GM10847 (cell line): ENCODE data around the gene TYSND1.

Experiments
- POLR2A ChIP-seq: IDR thresholded peaks from 2 replicates; pipeline ENCODE4 v1.6.1; 2011; ENCODE audit not compliant: insufficient read length; ENCODE audit errors: extremely low read depth

TYSND1 gene

GRCh38 chr10:70174058-70174741 is 27.7 kb upstream of the TYSND1 start:
- TF ChIP-seq POLR2A: no peak

- no peak for TF ChIP-seq POLR2A
Measured at GRCh38 chr10:70169649-70170364, 23.3 kb upstream of the TYSND1 start.

- TF ChIP-seq POLR2A: no peak
Measured at GRCh38 chr10:70169011-70169410, 22.5 kb upstream of the TYSND1 start.

GRCh38 chr10:70167246-70167645 is 20.7 kb upstream of the TYSND1 start:
- TF ChIP-seq POLR2A: no peak

- TF ChIP-seq POLR2A: no peak
Measured at GRCh38 chr10:70166394-70166793, 19.9 kb upstream of the TYSND1 start.

GRCh38 chr10:70164163-70164562 is 17.7 kb upstream of the TYSND1 start:
- TF ChIP-seq POLR2A: no peak

- no peak for TF ChIP-seq POLR2A
Measured at GRCh38 chr10:70163448-70163847, 16.9 kb upstream of the TYSND1 start.

GRCh38 chr10:70162892-70163201 is 16.3 kb upstream of the TYSND1 start:
- no peak for TF ChIP-seq POLR2A

- no peak for TF ChIP-seq POLR2A
Measured at GRCh38 chr10:70162151-70162891, 15.8 kb upstream of the TYSND1 start.

- TF ChIP-seq POLR2A: no peak
Measured at GRCh38 chr10:70160798-70161197, 14.3 kb upstream of the TYSND1 start.

- TF ChIP-seq POLR2A: no peak
Measured at GRCh38 chr10:70158113-70158512, 11.6 kb upstream of the TYSND1 start.

GRCh38 chr10:70155255-70155838 is 8.8 kb upstream of the TYSND1 start:
- TF ChIP-seq POLR2A: no peak

- TF ChIP-seq POLR2A: no peak
Measured at GRCh38 chr10:70148516-70148915, 2.0 kb upstream of the TYSND1 start.

- no peak for TF ChIP-seq POLR2A
Measured at GRCh38 chr10:70147259-70147625, 742 bp upstream of the TYSND1 start.

- no peak for TF ChIP-seq POLR2A
Measured at GRCh38 chr10:70145666-70146488, 623 bp downstream of the TYSND1 start.
